ENCODE results near the gene USP34. TPM values are rescaled to one million over a fixed set of nuclear protein-coding genes. Genes with fewer than 3 reads are reported as not detected.

Gene USP34
- total and polyA plus RNA-seq, 2 of the 8 experiments (the other 6 are each of a cell fraction or from before 2014, with no cell fraction given), result 56.7 to 91.7 TPM

GRCh38 chr2:61470965-61471904 is at the start of gene USP34 (continued):
- TF ChIP-seq HDAC2 (IDR thresholded peaks at IDR 0.05; ENCODE audit: borderline replicate concordance in 1 of 2, low read depth in 2 of 2, low read length in 2 of 2) (0 out of 4 replicates have a peak, but pooled peaks of 1 of the 2 experiments have one; percentile 25), GABPA (IDR thresholded peaks at IDR 0.05; ENCODE audit: borderline replicate concordance, insufficient read depth, low read length) (no peak), CBX8 (IDR thresholded peaks at IDR 0.05; ENCODE audit: borderline replicate concordance, low read depth, low read length) (no peak), MAX (IDR thresholded peaks at IDR 0.05) (peak; percentile 52; the same call in 1 of the 2 replicates), TBP (IDR thresholded peaks at IDR 0.05; ENCODE audit: low read depth, low read length) (peak; percentile 48), EGR1 (IDR thresholded peaks at IDR 0.05; ENCODE audit: borderline replicate concordance, low read depth, low read length) (0 out of 2 replicates have a peak, but pooled peaks have one; percentile 7), KDM4A (IDR thresholded peaks at IDR 0.05; ENCODE audit: low read depth, low read length, severe bottlenecking) (peak; percentile 39), JUN (IDR thresholded peaks at IDR 0.05; ENCODE audit: low read depth, low read length) (no peak), RFX5 (IDR thresholded peaks at IDR 0.05; ENCODE audit: borderline replicate concordance, low read depth, low read length) (no peak), CBX5 (IDR thresholded peaks at IDR 0.05; ENCODE audit: low read depth, low read length) (no peak), ATF3 (IDR thresholded peaks at IDR 0.05; ENCODE audit: insufficient read depth, low read depth, low read length) (no peak), PHF8 (conservative IDR thresholded peaks at IDR 0.05; ENCODE audit: low read depth, low read length) (peak; percentile 95), CHD2 (IDR thresholded peaks at IDR 0.05; ENCODE audit: low read length) (no peak)

Data from H1 (cell line).